ENCODE results near the gene RARB.

DNA sequence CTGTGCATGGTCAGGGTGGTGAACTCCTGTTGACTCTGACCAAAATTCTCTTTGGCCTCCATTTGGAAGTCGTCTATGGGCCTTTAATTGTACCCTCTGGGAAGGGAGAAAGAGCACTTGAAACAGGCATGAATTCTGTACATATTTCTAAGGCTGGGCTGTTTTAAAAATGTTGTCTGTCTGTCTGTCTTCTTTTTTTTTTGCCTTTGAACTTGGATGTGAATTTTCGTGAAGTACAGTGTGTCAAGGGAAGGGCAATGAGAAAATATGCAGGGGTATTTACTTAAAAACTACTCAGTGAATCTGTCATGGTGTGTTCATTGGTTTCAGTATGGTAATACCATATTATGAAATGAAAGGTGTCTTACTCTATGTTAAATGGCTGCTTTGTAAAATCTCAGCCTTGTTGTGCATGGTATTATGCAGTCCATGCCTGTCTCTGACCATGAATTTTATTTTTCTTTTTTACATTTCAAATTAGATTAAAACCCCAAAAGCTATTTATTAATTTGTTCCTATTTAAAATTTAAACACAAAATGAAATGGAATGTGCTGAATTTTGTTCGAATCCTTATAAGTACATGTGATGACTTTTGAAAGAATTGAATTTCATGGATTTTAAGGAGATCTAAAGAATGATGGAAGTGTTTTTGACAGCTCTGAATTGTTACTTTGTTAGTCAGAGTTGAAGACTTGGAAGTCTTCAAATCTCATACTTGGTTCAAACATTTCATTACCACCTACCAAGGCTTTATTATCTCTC lies 51.1 kb downstream of the RARB start:
- TF ChIP-seq, protein P1, sequence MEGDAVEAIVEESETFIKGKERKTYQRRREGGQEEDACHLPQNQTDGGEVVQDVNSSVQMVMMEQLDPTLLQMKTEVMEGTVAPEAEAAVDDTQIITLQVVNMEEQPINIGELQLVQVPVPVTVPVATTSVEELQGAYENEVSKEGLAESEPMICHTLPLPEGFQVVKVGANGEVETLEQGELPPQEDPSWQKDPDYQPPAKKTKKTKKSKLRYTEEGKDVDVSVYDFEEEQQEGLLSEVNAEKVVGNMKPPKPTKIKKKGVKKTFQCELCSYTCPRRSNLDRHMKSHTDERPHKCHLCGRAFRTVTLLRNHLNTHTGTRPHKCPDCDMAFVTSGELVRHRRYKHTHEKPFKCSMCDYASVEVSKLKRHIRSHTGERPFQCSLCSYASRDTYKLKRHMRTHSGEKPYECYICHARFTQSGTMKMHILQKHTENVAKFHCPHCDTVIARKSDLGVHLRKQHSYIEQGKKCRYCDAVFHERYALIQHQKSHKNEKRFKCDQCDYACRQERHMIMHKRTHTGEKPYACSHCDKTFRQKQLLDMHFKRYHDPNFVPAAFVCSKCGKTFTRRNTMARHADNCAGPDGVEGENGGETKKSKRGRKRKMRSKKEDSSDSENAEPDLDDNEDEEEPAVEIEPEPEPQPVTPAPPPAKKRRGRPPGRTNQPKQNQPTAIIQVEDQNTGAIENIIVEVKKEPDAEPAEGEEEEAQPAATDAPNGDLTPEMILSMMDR (conservative IDR thresholded peaks at IDR 0.05 in 1 of 2, IDR thresholded peaks at IDR 0.05 in 1 of 2; ENCODE audit: low read depth in 1 of 2, low read length in 2 of 2): no peak
- TF ChIP-seq EZH2 (IDR thresholded peaks at IDR 0.05; ENCODE audit: low read length, missing control alignments): no peak

All from fibroblast of lung (primary cell).